IMR-90 (cell line): ENCODE data around the gene CABP2. TPM values are rescaled to one million over a fixed set of nuclear protein-coding genes. Genes with fewer than 3 reads are reported as not detected.

Experiments
- ATAC-seq: fragments of 200-7000 bp; cut with Tn5 transposase; 2 replicates; pipeline ENCODE4 v1.9.1; 2020; ENCODE audit warnings: low read depth, mild to moderate bottlenecking, moderate library complexity
- BruUV-seq: library from RNA; stranded (reverse); fragments of 400-500 nt; replicated peaks from 2 replicates; lab custom pipeline; 2021; lab: Mats Ljungman, UMichigan
- CTCF ChIA-PET: fragments of 300-600 bp; formaldehyde crosslinking; extraction: SDS; loops from one replicate; lab custom pipeline; 2021; ENCODE audit warnings: antibody characterized with exemption; lab: Yijun Ruan, JAX
- POLR2A ChIA-PET: fragments of 300-600 bp; sonication (Branson Sonifier 250); formaldehyde crosslinking; loops from one replicate; lab custom pipeline; 2022; ENCODE audit warnings: antibody characterized with exemption; ENCODE audit not compliant: unreplicated experiment; lab: Charles Lee
- DNase-seq: peaks from one replicate; pipeline ENCODE4 v3.0.0; 2013
- H2AFZ ChIP-seq: replicated peaks from 2 replicates; pipeline ENCODE3; 2013; ENCODE audit warnings: low read length, mild to moderate bottlenecking; ENCODE audit not compliant: poor library complexity
- H2AK5ac ChIP-seq: 2 replicates; pipeline ENCODE4 v1.6.1; 2013; ENCODE audit warnings: low read depth, low read length, inconsistent platforms
- H2AK9ac ChIP-seq: replicated peaks from 2 replicates; pipeline ENCODE3; 2013; ENCODE audit warnings: mild to moderate bottlenecking, low read depth, low read length, moderate library complexity; ENCODE audit not compliant: poor library complexity
- H2BK120ac ChIP-seq: 2 replicates; pipeline ENCODE4 v1.6.1; 2013; ENCODE audit warnings: low read depth, low read length, inconsistent platforms
- H2BK15ac ChIP-seq: 3 replicates; pipeline ENCODE4 v1.6.1; 2013; ENCODE audit warnings: low read depth, low read length, inconsistent platforms
- H2BK20ac ChIP-seq: 2 replicates; pipeline ENCODE4 v1.6.1; 2013; ENCODE audit warnings: low read depth, mild to moderate bottlenecking, inconsistent platforms, low read length, moderate library complexity
- H2BK5ac ChIP-seq: 2 replicates; pipeline ENCODE4 v1.6.1; 2013; ENCODE audit warnings: mild to moderate bottlenecking, low read depth, low read length, inconsistent platforms; ENCODE audit not compliant: poor library complexity, severe bottlenecking
- H3K14ac ChIP-seq: replicated peaks from 2 replicates; pipeline ENCODE4 v1.6.1; 2013; ENCODE audit warnings: low read depth, low read length, inconsistent platforms
- H3K18ac ChIP-seq: 2 replicates; pipeline ENCODE4 v1.6.1; 2013; ENCODE audit warnings: low read depth, low read length, control low read depth
- H3K23ac ChIP-seq: 2 replicates; pipeline ENCODE4 v1.6.1; 2013; ENCODE audit warnings: low read depth, low read length, inconsistent platforms
- H3K27ac ChIP-seq: 2 replicates; pipeline ENCODE4 v1.5.1; 2013; ENCODE audit warnings: mild to moderate bottlenecking, control low read depth, low read length; ENCODE audit not compliant: insufficient read depth
- H3K27me3 ChIP-seq: 2 replicates; pipeline ENCODE4 v1.6.1; 2013; ENCODE audit warnings: low read length; ENCODE audit not compliant: control insufficient read depth, insufficient read depth
- H3K36me3 ChIP-seq: 2 replicates; pipeline ENCODE4 v1.6.1; 2013; ENCODE audit warnings: low read length, mixed read lengths; ENCODE audit not compliant: control insufficient read depth, insufficient read depth
- H3K4ac ChIP-seq: 2 replicates; pipeline ENCODE4 v1.6.1; 2013; ENCODE audit warnings: low read depth, low read length, inconsistent platforms
- H3K4me1 ChIP-seq: 2 replicates; pipeline ENCODE4 v1.6.1; 2013; ENCODE audit warnings: low read length, mixed read lengths; ENCODE audit not compliant: control insufficient read depth, insufficient read depth
- H3K4me2 ChIP-seq: 2 replicates; pipeline ENCODE4 v1.6.1; 2013; ENCODE audit warnings: low read depth, mild to moderate bottlenecking, control low read depth, low read length, moderate library complexity
- H3K4me3 ChIP-seq: 2 replicates; pipeline ENCODE4 v1.5.1; 2013; ENCODE audit warnings: low read depth, mild to moderate bottlenecking, control low read depth, low read length, moderate library complexity; ENCODE audit not compliant: insufficient read depth
- H3K56ac ChIP-seq: 2 replicates; pipeline ENCODE4 v1.6.1; 2013; ENCODE audit warnings: low read length, inconsistent platforms; ENCODE audit not compliant: insufficient read depth; ENCODE audit errors: extremely low read depth
- H3K79me1 ChIP-seq, 2 experiments: 2 replicates each; pipeline ENCODE4 v1.6.1; 2013; ENCODE audit warnings: low read length in 2 of 2, inconsistent platforms in 1 of 2, low read depth in 1 of 2
- H3K9ac ChIP-seq: 2 replicates; pipeline ENCODE4 v1.6.1; 2013; ENCODE audit warnings: low read depth, low read length, control low read depth
- H3K9me1 ChIP-seq: 2 replicates; pipeline ENCODE4 v1.6.1; 2013; ENCODE audit warnings: low read length, inconsistent platforms; ENCODE audit not compliant: insufficient read depth
- H3K9me3 ChIP-seq: 2 replicates; pipeline ENCODE4 v1.6.1; 2013; ENCODE audit warnings: low read length; ENCODE audit not compliant: control insufficient read depth, insufficient read depth
- H4K20me1 ChIP-seq: 2 replicates; pipeline ENCODE4 v1.6.1; 2013; ENCODE audit warnings: low read length, inconsistent platforms; ENCODE audit not compliant: insufficient read depth
- H4K5ac ChIP-seq: 2 replicates; pipeline ENCODE4 v1.6.1; 2013; ENCODE audit warnings: mild to moderate bottlenecking, low read depth, low read length, control low read depth
- H4K8ac ChIP-seq, 2 experiments: 2 replicates each; pipeline ENCODE4 v1.6.1; 2013; ENCODE audit warnings: low read depth in 2 of 2, low read length in 2 of 2, control low read depth in 1 of 2, inconsistent platforms in 1 of 2
- H4K91ac ChIP-seq: 2 replicates; pipeline ENCODE4 v1.6.1; 2013; ENCODE audit warnings: low read depth, low read length, inconsistent platforms; ENCODE audit not compliant: insufficient read depth
- BHLHE40 ChIP-seq: fragments of 150-350 bp; IDR thresholded peaks from 2 replicates; pipeline ENCODE4 v1.6.1; 2016; ENCODE audit warnings: mild to moderate bottlenecking, low read depth, low read length
- CEBPB ChIP-seq: IDR thresholded peaks from 2 replicates; pipeline ENCODE4 v1.6.1; 2012; ENCODE audit warnings: low read depth, low read length, improper control_type of control experiment
- CHD1 ChIP-seq: IDR thresholded peaks from 2 replicates; pipeline ENCODE4 v1.6.1; 2012; ENCODE audit warnings: low read depth, low read length, improper control_type of control experiment
- FOS ChIP-seq: fragments of 150-350 bp; IDR thresholded peaks from 2 replicates; pipeline ENCODE4 v1.6.1; 2016; ENCODE audit warnings: low read depth, low read length
- MAFK ChIP-seq: IDR thresholded peaks from 2 replicates; pipeline ENCODE4 v1.6.1; 2012; ENCODE audit warnings: low read depth, low read length, improper control_type of control experiment
- MAZ ChIP-seq: IDR thresholded peaks from 2 replicates; pipeline ENCODE4 v1.6.1; 2012; ENCODE audit warnings: low read depth, mild to moderate bottlenecking, low read length, improper control_type of control experiment, moderate library complexity, borderline replicate concordance
- MXI1 ChIP-seq: IDR thresholded peaks from 2 replicates; pipeline ENCODE4 v1.6.1; 2012; ENCODE audit warnings: low read depth, mild to moderate bottlenecking, low read length, moderate library complexity, borderline replicate concordance
- NFE2L2 ChIP-seq: fragments of 150-350 bp; IDR thresholded peaks from 2 replicates; pipeline ENCODE4 v1.6.1; 2016; ENCODE audit warnings: low read depth, mild to moderate bottlenecking, low read length
- POLR2A ChIP-seq: IDR thresholded peaks from 2 replicates; pipeline ENCODE4 v1.6.1; 2012; ENCODE audit warnings: mild to moderate bottlenecking, low read depth, low read length
- RAD21 ChIP-seq: IDR thresholded peaks from 2 replicates; pipeline ENCODE4 v1.6.1; 2012; ENCODE audit warnings: low read length, improper control_type of control experiment
- RCOR1 ChIP-seq: IDR thresholded peaks from 2 replicates; pipeline ENCODE4 v1.6.1; 2012; ENCODE audit warnings: mild to moderate bottlenecking, low read length, improper control_type of control experiment; ENCODE audit not compliant: insufficient replicate concordance
- RFX5 ChIP-seq: IDR thresholded peaks from 2 replicates; pipeline ENCODE4 v1.8.0; 2012; ENCODE audit warnings: low read depth, mild to moderate bottlenecking, low read length, moderate library complexity
- SMC3 ChIP-seq: fragments of 150-350 bp; IDR thresholded peaks from 2 replicates; pipeline ENCODE4 v1.6.1; 2016; ENCODE audit warnings: low read depth, mild to moderate bottlenecking, antibody characterized with exemption, low read length, moderate library complexity
- WGBS, 2 experiments: methylation state at CpG; one replicate each; pipeline versions ENCODE4 v1.1.5 to v1.1.7; 2013; ENCODE audit warnings: missing lambda C conversion rate in 2 of 2; ENCODE audit not compliant: insufficient read length in 1 of 2; ENCODE audit errors: extremely low coverage in 2 of 2; 5-methylcytosine and 5-hydroxymethylcytosine counted together
- dilution Hi-C: fragments of 300-500 bp; cut with HindIII; formaldehyde crosslinking; loops from one replicate; pipeline ENCODE4 v1.14.3; 2018; ENCODE audit warnings: low sequenced_read_pairs; ENCODE audit not compliant: unreplicated experiment
- in situ Hi-C: fragments of 300-500 bp; cut with MboI; formaldehyde crosslinking; loops from 3 replicates; pipeline ENCODE4 v1.14.3; 2019; ENCODE audit warnings: low sequenced_read_pairs, inconsistent platforms, mixed read lengths
- intact Hi-C: fragments of 100-400 bp; cut with micrococcal nuclease; formaldehyde crosslinking; loops from 2 replicates; pipeline ENCODE4 v1.10.0; 2022
- polyA plus RNA-seq, 3 experiments: library from polyadenylated mRNA; depleted of rRNA; stranded (reverse); fragments of >200 nt; gene quantifications; 2 replicates each; pipeline ENCODE4 v1.2.3, GENCODE V29; 2012; ENCODE audit warnings: low replicate concordance in 1 of 3
- total RNA-seq: library from RNA; depleted of rRNA; stranded (reverse); fragments of >200 nt; gene quantifications from 2 replicates; pipeline ENCODE4 v1.2.3, GENCODE V29; 2012
- TF ChIP-seq, protein P1 (sequence below): fragments of 150-350 bp; IDR thresholded peaks from 2 replicates; pipeline ENCODE4 v1.6.1; 2017; ENCODE audit warnings: mild to moderate bottlenecking, antibody characterized with exemption, low read length, low read depth
- TF ChIP-seq, protein P2 (sequence below): fragments of 150-350 bp; IDR thresholded peaks from 2 replicates; pipeline ENCODE4 v1.6.1; 2016; ENCODE audit warnings: low read depth, mild to moderate bottlenecking, low read length, moderate library complexity, borderline replicate concordance
- TF ChIP-seq, protein P3 (sequence below): conservative IDR thresholded peaks from 2 replicates; pipeline ENCODE4 v1.5.1; 2012; ENCODE audit warnings: mild to moderate bottlenecking, low read depth, low read length, improper control_type of control experiment

The CABP2 gene
- total and polyA plus RNA-seq, 2 of the 4 experiments (the other 2 are of a cell fraction): not detected

DNA sequence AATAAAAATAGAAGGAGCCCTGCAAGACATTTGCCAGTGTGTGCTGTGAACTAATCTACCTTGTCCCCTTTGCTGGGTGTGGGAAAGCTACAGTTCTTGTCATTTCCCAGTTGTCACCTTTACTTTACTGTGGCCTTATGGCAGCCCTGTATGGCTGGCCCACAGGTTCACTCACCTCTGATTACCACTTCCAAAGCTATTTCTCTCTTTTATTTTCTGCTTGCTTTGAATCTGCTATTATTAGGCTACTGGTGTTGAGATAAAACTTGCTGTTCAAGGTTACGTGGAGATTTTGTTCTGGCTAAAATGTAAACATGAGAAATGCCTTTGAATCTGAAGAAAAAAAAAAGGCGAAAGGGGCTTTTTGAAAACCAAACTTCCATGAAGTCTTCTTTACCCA lies 9.6 kb upstream of the CABP2 start:
- no peaks in the 10 kb centered on the region for H3K9me1 ChIP-seq
- DNase-seq: no peak
- H4K91ac ChIP-seq: no peak overlapping the region
- H4K8ac ChIP-seq: no peak overlapping the region
- no peak overlapping the region for H2BK120ac ChIP-seq
- no TSS peak for BruUV-seq
- no peak overlapping the region for H3K9ac ChIP-seq
- peaks cover 16% of the 10 kb centered on the region for H3K9me3 ChIP-seq
- no peak overlapping the region for H3K4me3 ChIP-seq
- no peak overlapping the region for H2BK15ac ChIP-seq
- no peak overlapping the region for H3K4me2 ChIP-seq
- no peak overlapping the region for H3K18ac ChIP-seq
- no CpG with 5 or more reads among the region's 2 CpGs for WGBS, 2 experiments
- H2AK5ac ChIP-seq: no peak overlapping the region
- intact Hi-C loops (no loop called here), in situ Hi-C loops (no loop called here), dilution Hi-C loops (no loop called here)
- no peak overlapping the region for H2BK5ac ChIP-seq
- CTCF ChIA-PET: no interaction called here
- no peaks in the 10 kb centered on the region for H3K79me1 ChIP-seq
- H3K23ac ChIP-seq: no peak overlapping the region
- H4K20me1 ChIP-seq: no peaks in the 10 kb centered on the region
- no peak overlapping the region for H3K14ac ChIP-seq
- H3K4me1 ChIP-seq: no peaks in the 10 kb centered on the region
- TF ChIP-seq CHD1: no peak
- no peak for TF ChIP-seq MXI1
- TF ChIP-seq NFE2L2: no peak
- TF ChIP-seq, protein P1, sequence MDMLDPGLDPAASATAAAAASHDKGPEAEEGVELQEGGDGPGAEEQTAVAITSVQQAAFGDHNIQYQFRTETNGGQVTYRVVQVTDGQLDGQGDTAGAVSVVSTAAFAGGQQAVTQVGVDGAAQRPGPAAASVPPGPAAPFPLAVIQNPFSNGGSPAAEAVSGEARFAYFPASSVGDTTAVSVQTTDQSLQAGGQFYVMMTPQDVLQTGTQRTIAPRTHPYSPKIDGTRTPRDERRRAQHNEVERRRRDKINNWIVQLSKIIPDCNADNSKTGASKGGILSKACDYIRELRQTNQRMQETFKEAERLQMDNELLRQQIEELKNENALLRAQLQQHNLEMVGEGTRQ: no peak
- TF ChIP-seq RCOR1: no peak
- TF ChIP-seq FOS: no peak
- no peak for TF ChIP-seq SMC3
- TF ChIP-seq MAFK: no peak
- TF ChIP-seq BHLHE40: no peak
- no peak for TF ChIP-seq CEBPB
- TF ChIP-seq, protein P2, sequence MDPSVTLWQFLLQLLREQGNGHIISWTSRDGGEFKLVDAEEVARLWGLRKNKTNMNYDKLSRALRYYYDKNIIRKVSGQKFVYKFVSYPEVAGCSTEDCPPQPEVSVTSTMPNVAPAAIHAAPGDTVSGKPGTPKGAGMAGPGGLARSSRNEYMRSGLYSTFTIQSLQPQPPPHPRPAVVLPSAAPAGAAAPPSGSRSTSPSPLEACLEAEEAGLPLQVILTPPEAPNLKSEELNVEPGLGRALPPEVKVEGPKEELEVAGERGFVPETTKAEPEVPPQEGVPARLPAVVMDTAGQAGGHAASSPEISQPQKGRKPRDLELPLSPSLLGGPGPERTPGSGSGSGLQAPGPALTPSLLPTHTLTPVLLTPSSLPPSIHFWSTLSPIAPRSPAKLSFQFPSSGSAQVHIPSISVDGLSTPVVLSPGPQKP: no peak
- TF ChIP-seq, protein P3, sequence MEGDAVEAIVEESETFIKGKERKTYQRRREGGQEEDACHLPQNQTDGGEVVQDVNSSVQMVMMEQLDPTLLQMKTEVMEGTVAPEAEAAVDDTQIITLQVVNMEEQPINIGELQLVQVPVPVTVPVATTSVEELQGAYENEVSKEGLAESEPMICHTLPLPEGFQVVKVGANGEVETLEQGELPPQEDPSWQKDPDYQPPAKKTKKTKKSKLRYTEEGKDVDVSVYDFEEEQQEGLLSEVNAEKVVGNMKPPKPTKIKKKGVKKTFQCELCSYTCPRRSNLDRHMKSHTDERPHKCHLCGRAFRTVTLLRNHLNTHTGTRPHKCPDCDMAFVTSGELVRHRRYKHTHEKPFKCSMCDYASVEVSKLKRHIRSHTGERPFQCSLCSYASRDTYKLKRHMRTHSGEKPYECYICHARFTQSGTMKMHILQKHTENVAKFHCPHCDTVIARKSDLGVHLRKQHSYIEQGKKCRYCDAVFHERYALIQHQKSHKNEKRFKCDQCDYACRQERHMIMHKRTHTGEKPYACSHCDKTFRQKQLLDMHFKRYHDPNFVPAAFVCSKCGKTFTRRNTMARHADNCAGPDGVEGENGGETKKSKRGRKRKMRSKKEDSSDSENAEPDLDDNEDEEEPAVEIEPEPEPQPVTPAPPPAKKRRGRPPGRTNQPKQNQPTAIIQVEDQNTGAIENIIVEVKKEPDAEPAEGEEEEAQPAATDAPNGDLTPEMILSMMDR: no peak
- no peak for TF ChIP-seq MAZ
- no peak for TF ChIP-seq RFX5
- TF ChIP-seq POLR2A: no peak
- no peak for TF ChIP-seq RAD21
- H3K4ac ChIP-seq: no peak overlapping the region
- H3K27ac ChIP-seq: no peak overlapping the region
- H2AK9ac ChIP-seq: no peak overlapping the region
- H2AFZ ChIP-seq: no peak overlapping the region
- POLR2A ChIA-PET: no interaction called here
- H3K27me3 ChIP-seq: no peaks in the 10 kb centered on the region
- no peak overlapping the region for H3K56ac ChIP-seq
- H2BK20ac ChIP-seq: no peak overlapping the region
- H4K5ac ChIP-seq: no peak overlapping the region
- no peaks in the 10 kb centered on the region for H3K36me3 ChIP-seq
- ATAC-seq: no peak
